OCI-LY1 (cell line): ENCODE measurements around the gene ROR2.

Experiments used
- EZH2 ChIP-seq: fragments of 200-600 bp; sonication (generic), shearing (Covaris generic); IDR thresholded peaks from 2 replicates; pipeline ENCODE4 v1.8.0; 2017; ENCODE audit warnings: borderline replicate concordance, mixed run types, mild to moderate bottlenecking, antibody characterized with exemption, low read length, moderate library complexity, mixed read lengths
- TF ChIP-seq, protein P1 (sequence below): fragments of 200-600 bp; sonication (generic), shearing (Covaris generic); IDR thresholded peaks from 2 replicates; pipeline ENCODE4 v1.5.1; 2017; ENCODE audit warnings: mild to moderate bottlenecking, antibody characterized with exemption, low read length, moderate library complexity, mixed read lengths

DNA sequence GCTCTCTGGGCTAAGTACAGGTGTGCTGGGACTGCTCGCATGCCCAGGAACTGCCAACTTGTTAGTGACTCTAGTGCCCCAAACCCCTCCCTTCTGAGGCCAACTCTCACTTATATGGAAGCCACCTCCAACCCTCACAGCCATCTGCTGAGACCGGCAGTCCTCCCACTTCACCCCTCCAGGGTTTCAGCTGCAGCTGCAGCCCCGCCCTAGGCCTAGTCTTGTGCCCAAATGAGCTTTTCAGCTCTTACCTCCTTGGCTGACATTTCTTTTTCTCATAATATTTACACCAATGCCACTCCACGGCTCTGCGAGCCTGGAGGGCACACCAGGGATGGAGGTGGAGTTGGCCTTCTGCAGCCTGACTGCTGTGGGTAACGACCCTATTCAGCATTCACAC, 166.6 kb downstream of the ROR2 start:
- TF ChIP-seq, protein P1, sequence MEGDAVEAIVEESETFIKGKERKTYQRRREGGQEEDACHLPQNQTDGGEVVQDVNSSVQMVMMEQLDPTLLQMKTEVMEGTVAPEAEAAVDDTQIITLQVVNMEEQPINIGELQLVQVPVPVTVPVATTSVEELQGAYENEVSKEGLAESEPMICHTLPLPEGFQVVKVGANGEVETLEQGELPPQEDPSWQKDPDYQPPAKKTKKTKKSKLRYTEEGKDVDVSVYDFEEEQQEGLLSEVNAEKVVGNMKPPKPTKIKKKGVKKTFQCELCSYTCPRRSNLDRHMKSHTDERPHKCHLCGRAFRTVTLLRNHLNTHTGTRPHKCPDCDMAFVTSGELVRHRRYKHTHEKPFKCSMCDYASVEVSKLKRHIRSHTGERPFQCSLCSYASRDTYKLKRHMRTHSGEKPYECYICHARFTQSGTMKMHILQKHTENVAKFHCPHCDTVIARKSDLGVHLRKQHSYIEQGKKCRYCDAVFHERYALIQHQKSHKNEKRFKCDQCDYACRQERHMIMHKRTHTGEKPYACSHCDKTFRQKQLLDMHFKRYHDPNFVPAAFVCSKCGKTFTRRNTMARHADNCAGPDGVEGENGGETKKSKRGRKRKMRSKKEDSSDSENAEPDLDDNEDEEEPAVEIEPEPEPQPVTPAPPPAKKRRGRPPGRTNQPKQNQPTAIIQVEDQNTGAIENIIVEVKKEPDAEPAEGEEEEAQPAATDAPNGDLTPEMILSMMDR, result no peak
- no peak for TF ChIP-seq EZH2
